Neural progenitor cell (in vitro differentiated cells): ENCODE results near the gene TNFSF12. TPM values are rescaled to one million over a fixed set of nuclear protein-coding genes. Genes with fewer than 3 reads are reported as not detected.

Experiments
- DNase-seq: peaks from one replicate; pipeline ENCODE4 v3.0.0-alpha.2; 2016; ENCODE audit warnings: low spot score
- H2AFZ ChIP-seq: fragments of 200-600 bp; sonication (generic); replicated peaks from 2 replicates; pipeline ENCODE4 v1.6.1; 2016; ENCODE audit warnings: antibody characterized with exemption
- H3F3A ChIP-seq: fragments of 200-600 bp; sonication (generic); 2 replicates; pipeline ENCODE4 v1.6.1; 2016; ENCODE audit warnings: antibody characterized with exemption, low read depth
- H3K27ac ChIP-seq: fragments of 200-600 bp; sonication (generic); 2 replicates; pipeline ENCODE4 v1.5.1; 2016; ENCODE audit warnings: mild to moderate bottlenecking
- H3K27me3 ChIP-seq: fragments of 200-600 bp; sonication (generic); 2 replicates; pipeline ENCODE4 v1.6.1; 2016; ENCODE audit warnings: mild to moderate bottlenecking, moderate library complexity
- H3K36me3 ChIP-seq: fragments of 200-600 bp; sonication (generic); 2 replicates; pipeline ENCODE4 v1.5.1; 2016
- H3K4me1 ChIP-seq: fragments of 200-600 bp; sonication (generic); 2 replicates; pipeline ENCODE4 v1.6.1; 2016; ENCODE audit warnings: mixed run types
- H3K4me2 ChIP-seq: fragments of 200-600 bp; sonication (generic); 2 replicates; pipeline ENCODE4 v1.6.1; 2016
- H3K4me3 ChIP-seq: fragments of 200-600 bp; sonication (generic); 2 replicates; pipeline ENCODE4 v1.5.1; 2016
- H3K79me2 ChIP-seq: fragments of 200-600 bp; sonication (generic); 2 replicates; pipeline ENCODE4 v1.6.1; 2016; ENCODE audit warnings: low read depth
- H3K9ac ChIP-seq: fragments of 200-600 bp; sonication (generic); 2 replicates; pipeline ENCODE4 v1.6.1; 2016
- H3K9me3 ChIP-seq: fragments of 200-600 bp; sonication (generic); 2 replicates; pipeline ENCODE4 v1.5.1; 2016; ENCODE audit warnings: low read depth
- H4K20me1 ChIP-seq: fragments of 200-600 bp; sonication (generic); 2 replicates; pipeline ENCODE4 v1.6.1; 2016; ENCODE audit warnings: low read depth
- H3K27ac Mint-ChIP-seq: 3 replicates; pipeline ENCODE4 v1.8.0; 2021; ENCODE audit warnings: mixed read lengths
- H3K27me3 Mint-ChIP-seq: 2 replicates; pipeline ENCODE4 v1.8.0; 2022; ENCODE audit warnings: low read depth, mild to moderate bottlenecking, inconsistent platforms, moderate library complexity, mixed read lengths; ENCODE audit not compliant: insufficient read depth
- H3K36me3 Mint-ChIP-seq: 3 replicates; pipeline ENCODE4 v1.8.0; 2021; ENCODE audit warnings: mixed read lengths
- H3K4me1 Mint-ChIP-seq: 3 replicates; pipeline ENCODE4 v1.8.0; 2021; ENCODE audit warnings: mixed read lengths
- H3K4me3 Mint-ChIP-seq: 3 replicates; pipeline ENCODE4 v1.8.0; 2021; ENCODE audit warnings: mild to moderate bottlenecking, moderate library complexity, mixed read lengths
- H3K9me3 Mint-ChIP-seq: 3 replicates; pipeline ENCODE4 v1.8.0; 2020; ENCODE audit warnings: mixed read lengths
- EZH2 ChIP-seq: fragments of 200-600 bp; sonication (generic); IDR thresholded peaks from 2 replicates; pipeline ENCODE4 v1.6.1; 2017; ENCODE audit warnings: antibody characterized with exemption, mild to moderate bottlenecking, moderate library complexity
- EZH2phosphoT487 ChIP-seq: fragments of 200-600 bp; sonication (generic); IDR thresholded peaks from 2 replicates; pipeline ENCODE4 v1.6.1; 2017; ENCODE audit warnings: antibody characterized with exemption
- total RNA-seq: library from RNA; depleted of rRNA; stranded (reverse); fragments of >200 nt; gene quantifications from 2 replicates; pipeline ENCODE4 v1.2.3, GENCODE V29; 2015; ENCODE audit warnings: low replicate concordance
- TF ChIP-seq, protein P1 (sequence below): fragments of 200-600 bp; sonication (generic); IDR thresholded peaks from 2 replicates; pipeline ENCODE4 v1.5.1; 2017; ENCODE audit warnings: antibody characterized with exemption, mild to moderate bottlenecking

The TNFSF12 gene
- total RNA-seq, 1 donor from 2014 or later: 0.75 TPM

DNA sequence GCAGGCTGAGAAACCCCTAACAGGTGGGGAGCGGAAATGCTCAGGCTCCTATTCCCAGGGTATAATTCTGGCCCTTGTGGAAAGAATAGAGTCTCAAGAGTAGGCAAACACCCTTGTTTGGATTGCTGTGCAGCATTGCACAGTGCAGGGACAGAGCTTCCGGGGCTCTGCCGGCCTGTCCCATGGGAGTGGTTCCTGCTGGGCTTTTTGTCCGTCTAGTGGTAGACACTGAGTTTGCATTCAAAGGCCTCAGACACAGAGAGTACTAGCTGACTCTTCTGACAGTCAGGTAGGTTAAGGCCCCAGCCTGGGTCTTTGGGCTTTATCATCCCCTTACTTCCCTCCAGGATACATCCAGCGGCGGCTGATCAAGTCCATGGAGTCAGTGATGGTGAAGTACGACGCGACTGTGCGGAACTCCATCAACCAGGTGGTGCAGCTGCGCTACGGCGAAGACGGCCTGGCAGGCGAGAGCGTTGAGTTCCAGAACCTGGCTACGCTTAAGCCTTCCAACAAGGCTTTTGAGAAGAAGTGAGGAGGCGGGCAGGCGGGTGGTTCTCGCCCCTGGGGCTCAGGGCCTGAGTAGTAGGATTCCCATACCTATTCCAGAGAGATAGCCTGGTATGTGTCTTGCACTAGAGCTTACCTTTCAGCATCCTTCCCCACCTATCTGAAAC, 46.5 kb upstream of the TNFSF12 start:
- Mint-ChIP-seq H3K27me3 (peaks cover 2% of the 10 kb centered on the region), H3K4me1 (no peaks in the 10 kb centered on the region), H3K27ac (no peak overlapping the region), H3K4me3 (no peak overlapping the region), H3K9me3 (no peaks in the 10 kb centered on the region), H3K36me3 (peaks cover 53% of the 10 kb centered on the region)
- H2AFZ ChIP-seq: no peak overlapping the region
- no peak for DNase-seq
- peaks cover 10% of the 10 kb centered on the region for H3F3A ChIP-seq
- H3K27ac ChIP-seq: no peak overlapping the region
- H3K27me3 ChIP-seq: no peaks in the 10 kb centered on the region
- no peaks in the 10 kb centered on the region for H3K9me3 ChIP-seq
- H4K20me1 ChIP-seq: peaks cover 13% of the 10 kb centered on the region
- H3K4me2 ChIP-seq: no peak overlapping the region
- H3K36me3 ChIP-seq: peaks cover 18% of the 10 kb centered on the region
- H3K79me2 ChIP-seq: no peaks in the 10 kb centered on the region
- H3K9ac ChIP-seq: no peak overlapping the region
- no peaks in the 10 kb centered on the region for H3K4me1 ChIP-seq
- no peak overlapping the region for H3K4me3 ChIP-seq
- TF ChIP-seq EZH2: no peak
- TF ChIP-seq EZH2phosphoT487: no peak
- TF ChIP-seq, protein P1, sequence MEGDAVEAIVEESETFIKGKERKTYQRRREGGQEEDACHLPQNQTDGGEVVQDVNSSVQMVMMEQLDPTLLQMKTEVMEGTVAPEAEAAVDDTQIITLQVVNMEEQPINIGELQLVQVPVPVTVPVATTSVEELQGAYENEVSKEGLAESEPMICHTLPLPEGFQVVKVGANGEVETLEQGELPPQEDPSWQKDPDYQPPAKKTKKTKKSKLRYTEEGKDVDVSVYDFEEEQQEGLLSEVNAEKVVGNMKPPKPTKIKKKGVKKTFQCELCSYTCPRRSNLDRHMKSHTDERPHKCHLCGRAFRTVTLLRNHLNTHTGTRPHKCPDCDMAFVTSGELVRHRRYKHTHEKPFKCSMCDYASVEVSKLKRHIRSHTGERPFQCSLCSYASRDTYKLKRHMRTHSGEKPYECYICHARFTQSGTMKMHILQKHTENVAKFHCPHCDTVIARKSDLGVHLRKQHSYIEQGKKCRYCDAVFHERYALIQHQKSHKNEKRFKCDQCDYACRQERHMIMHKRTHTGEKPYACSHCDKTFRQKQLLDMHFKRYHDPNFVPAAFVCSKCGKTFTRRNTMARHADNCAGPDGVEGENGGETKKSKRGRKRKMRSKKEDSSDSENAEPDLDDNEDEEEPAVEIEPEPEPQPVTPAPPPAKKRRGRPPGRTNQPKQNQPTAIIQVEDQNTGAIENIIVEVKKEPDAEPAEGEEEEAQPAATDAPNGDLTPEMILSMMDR: no peak

DNA sequence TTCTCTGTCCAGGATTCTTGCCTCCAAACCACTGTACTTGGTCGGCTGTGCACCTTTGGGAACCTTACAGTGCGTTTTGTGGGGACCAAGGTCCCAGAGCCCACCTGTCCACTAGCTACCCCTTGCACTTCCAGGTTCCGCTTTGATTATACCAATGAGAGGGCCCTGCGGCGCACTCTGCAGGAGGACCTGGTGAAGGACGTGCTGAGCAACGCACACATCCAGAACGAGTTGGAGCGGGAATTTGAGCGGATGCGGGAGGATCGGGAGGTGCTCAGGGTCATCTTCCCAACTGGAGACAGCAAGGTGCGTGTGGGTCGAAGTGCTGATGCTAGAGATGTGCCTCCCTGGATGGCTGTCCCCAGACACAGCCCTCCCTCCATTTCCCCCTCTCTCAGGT, 45.9 kb upstream of the TNFSF12 start:
- Histone ChIP-seq H3K36me3 (peaks cover 18% of the 10 kb centered on the region), H3K4me3 (no peak overlapping the region), H3K27me3 (no peaks in the 10 kb centered on the region), H3F3A (peaks cover 10% of the 10 kb centered on the region), H3K4me2 (no peak overlapping the region), H3K79me2 (no peaks in the 10 kb centered on the region), H3K27ac (no peak overlapping the region), H3K9me3 (no peaks in the 10 kb centered on the region), H3K9ac (no peak overlapping the region), H2AFZ (no peak overlapping the region), H3K4me1 (no peaks in the 10 kb centered on the region), H4K20me1 (peaks cover 14% of the 10 kb centered on the region)
- H3K4me3 Mint-ChIP-seq: no peak overlapping the region
- no peak overlapping the region for H3K27ac Mint-ChIP-seq
- peak; percentile 48 for DNase-seq
- H3K9me3 Mint-ChIP-seq: no peaks in the 10 kb centered on the region
- H3K4me1 Mint-ChIP-seq: no peaks in the 10 kb centered on the region
- TF ChIP-seq, protein P1: peak; percentile 49
- TF ChIP-seq EZH2phosphoT487 (no peak), EZH2 (no peak)
- H3K27me3 Mint-ChIP-seq: peaks cover 2% of the 10 kb centered on the region
- H3K36me3 Mint-ChIP-seq: peaks cover 53% of the 10 kb centered on the region

DNA sequence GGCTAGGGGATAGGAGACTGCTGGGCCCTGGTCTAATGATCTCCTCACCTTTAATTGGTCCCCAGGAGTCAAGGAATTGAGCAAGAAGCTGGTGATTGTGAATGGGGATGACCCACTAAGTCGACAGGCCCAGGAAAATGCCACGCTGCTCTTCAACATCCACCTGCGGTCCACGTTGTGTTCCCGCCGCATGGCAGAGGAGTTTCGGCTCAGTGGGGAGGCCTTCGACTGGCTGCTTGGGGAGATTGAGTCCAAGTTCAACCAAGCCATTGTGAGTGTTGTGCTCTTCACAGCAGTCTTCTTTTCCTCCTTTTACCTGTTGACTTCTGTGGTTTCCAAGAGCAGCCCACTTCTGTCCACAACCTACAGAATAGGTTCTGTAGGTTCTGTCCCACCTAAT, 45.3 kb upstream of the TNFSF12 start:
- Mint-ChIP-seq H3K36me3 (peaks cover 53% of the 10 kb centered on the region), H3K4me1 (no peaks in the 10 kb centered on the region)
- TF ChIP-seq, protein P1: no peak
- no peak for TF ChIP-seq EZH2

More for the DNA sequence above, 45.3 kb upstream of the TNFSF12 start:
- Mint-ChIP-seq H3K27me3 (peaks cover 2% of the 10 kb centered on the region), H3K9me3 (no peaks in the 10 kb centered on the region), H3K27ac (no peak overlapping the region), H3K4me3 (no peak overlapping the region)
- Histone ChIP-seq H3K4me1 (no peaks in the 10 kb centered on the region), H4K20me1 (peaks cover 14% of the 10 kb centered on the region), H3K27ac (no peak overlapping the region), H3K9ac (no peak overlapping the region), H3K9me3 (no peaks in the 10 kb centered on the region), H3K36me3 (peaks cover 18% of the 10 kb centered on the region), H3K79me2 (no peaks in the 10 kb centered on the region), H3F3A (peaks cover 10% of the 10 kb centered on the region), H3K4me3 (no peak overlapping the region), H3K27me3 (no peaks in the 10 kb centered on the region), H3K4me2 (no peak overlapping the region), H2AFZ (no peak overlapping the region)
- no peak for DNase-seq
